Body of pancreas (tissue), 4 donors: ENCODE measurements around the gene CEP19. TPM values are rescaled to one million over a fixed set of nuclear protein-coding genes. Genes with fewer than 3 reads are reported as not detected.

Experiments used
- ATAC-seq: fragments of 150-250 bp; one replicate; pipeline ENCODE4 v1.9.1; 2016
- DNase-seq, 4 donors: peaks; one replicate each; pipeline ENCODE4 v3.0.0-alpha.2; 2019
- H3K27ac ChIP-seq, 4 donors: fragments of 200-600 bp; sonication (generic); 1 replicate in 3 of 4; 2 replicates in 1 of 4; pipeline versions ENCODE4 v1.5.1 to v1.6.1; 2016 to 2019; ENCODE audit warnings: mild to moderate bottlenecking in 1 of 4, mixed read lengths in 1 of 4, moderate library complexity in 1 of 4
- H3K27me3 ChIP-seq, 2 donors: fragments of 200-600 bp; sonication (generic); one replicate each; pipeline ENCODE4 v1.6.0; 2016; ENCODE audit warnings: mild to moderate bottlenecking in 1 of 2
- H3K36me3 ChIP-seq, 2 donors: fragments of 200-600 bp; sonication (generic); replicated peaks in 1 of 2; 2 replicates each; pipeline ENCODE4 v1.5.1; 2016; ENCODE audit warnings: low read depth in 2 of 2; ENCODE audit not compliant: insufficient read depth in 1 of 2
- H3K4me1 ChIP-seq: fragments of 200-600 bp; sonication (generic); one replicate; pipeline ENCODE4 v1.6.0; 2016
- H3K4me3 ChIP-seq, 2 donors: fragments of 200-600 bp; sonication (generic); 1 replicate in 1 of 2; 2 replicates in 1 of 2; pipeline ENCODE4 v1.5.1; 2016 to 2019
- H3K9me3 ChIP-seq, 3 donors: fragments of 200-600 bp; sonication (generic); 1 replicate in 2 of 3; 2 replicates in 1 of 3; pipeline ENCODE4 v1.5.1; 2016
- CTCF ChIP-seq, 7 experiments: fragments of 450-650 bp in 4 of 7; fragments of 200-600 bp in 3 of 7; sonication (generic) in 3 of 7; IDR thresholded peaks; one replicate each; pipeline ENCODE4 v1.5.1; 2016 to 2019; ENCODE audit warnings: antibody characterized with exemption in 7 of 7
- POLR2A ChIP-seq, 3 donors: fragments of 450-650 bp; IDR thresholded peaks; one replicate each; pipeline ENCODE4 v1.6.1; 2016; ENCODE audit warnings: antibody characterized with exemption in 3 of 3, mild to moderate bottlenecking in 2 of 3
- WGBS, 2 donors: methylation state at CpG; one replicate each; pipeline ENCODE4 v1.1.5; 2017; 5-methylcytosine and 5-hydroxymethylcytosine counted together
- intact Hi-C: fragments of 100-400 bp; cut with DNase I; formaldehyde crosslinking; loops from one replicate; pipeline ENCODE4 v1.15.1; 2023
- total RNA-seq, 2 donors: library from RNA; depleted of rRNA; stranded (reverse); fragments of >200 nt; gene quantifications; one replicate each; pipeline ENCODE4 v1.1.0, GENCODE V29; 2016

CEP19 gene
- total RNA-seq, 2 donors from 2014 or later: 0.78 TPM; not detected in 1

- H3K9me3 ChIP-seq: no peaks in the 10 kb centered on the region
- H3K4me3 ChIP-seq: no peak overlapping the region
Measured at GRCh38 chr3:196684548-196685407, 27.3 kb downstream of the CEP19 start.

DNA sequence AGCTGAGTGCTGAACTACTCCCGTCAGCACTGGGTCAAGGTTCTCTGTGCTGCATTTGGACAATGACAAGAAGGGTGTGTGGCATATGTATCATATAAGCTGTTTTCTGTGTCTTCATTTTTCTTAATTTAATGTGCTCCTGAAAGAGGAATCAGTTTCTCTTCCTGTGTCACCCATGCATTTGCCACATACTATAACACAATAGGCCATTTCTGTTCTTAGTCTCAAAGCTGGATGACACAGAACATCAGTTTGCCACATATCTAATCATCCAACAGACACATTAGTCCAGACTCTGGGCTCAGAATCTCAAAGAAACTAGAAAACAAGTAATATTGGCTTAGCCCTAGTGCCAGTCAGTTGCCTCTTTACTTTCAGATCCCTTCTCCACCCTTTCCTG lies 34.1 kb downstream of the CEP19 start:
- H3K4me1 ChIP-seq: no peaks in the 10 kb centered on the region
- DNase-seq (no peak), ATAC-seq (no peak)
- no peaks in the 10 kb centered on the region for H3K9me3 ChIP-seq
- intact Hi-C loops: no loop called here
- no peak overlapping the region for H3K4me3 ChIP-seq
- TF ChIP-seq CTCF (IDR thresholded peaks at IDR 0.05): no peak
- WGBS, 2 donors: 38 to 47% methylated on average over 1 of the region's 1 CpG
- H3K27ac ChIP-seq: no peak overlapping the region
- H3K36me3 ChIP-seq: no peaks in the 10 kb centered on the region
- H3K27me3 ChIP-seq: no peaks in the 10 kb centered on the region

More at GRCh38 chr3:196684548-196685407, 27.3 kb downstream of the CEP19 start:
- H3K27ac ChIP-seq: no peak overlapping the region
- 24 to 26% methylated on average over 24 of the region's 24 CpGs for WGBS, 2 donors
- no peaks in the 10 kb centered on the region for H3K36me3 ChIP-seq
- peak; percentile 75 for ATAC-seq
- intact Hi-C loops: loop anchor here (5.0 to 10.0 kb wide), 2 partner anchors 77 to 430 kb away; no protein-coding TSS in a partner anchor
- TF ChIP-seq CTCF (IDR thresholded peaks at IDR 0.05): peak; percentile 82 to 88 (median 87)
- no peak for TF ChIP-seq POLR2A (IDR thresholded peaks at IDR 0.05)
- DNase-seq: peak; percentile 55 to 72 (median 65)
- no peaks in the 10 kb centered on the region for H3K27me3 ChIP-seq
- no peaks in the 10 kb centered on the region for H3K4me1 ChIP-seq

- Histone ChIP-seq H3K27ac (no peak overlapping the region), H3K9me3 (no peaks in the 10 kb centered on the region), H3K27me3 (no peaks in the 10 kb centered on the region), H3K36me3 (no peaks in the 10 kb centered on the region), H3K4me1 (no peaks in the 10 kb centered on the region), H3K4me3 (no peak overlapping the region)
- intact Hi-C loops: no loop called here
- DNase-seq (no peak), ATAC-seq (no peak)
- no peak for TF ChIP-seq CTCF (IDR thresholded peaks at IDR 0.05)
- TF ChIP-seq POLR2A (IDR thresholded peaks at IDR 0.05): no peak
- 31 to 57% methylated on average over 1 of the region's 1 CpG for WGBS, 2 donors
Measured at GRCh38 chr3:196677353-196677752, 34.7 kb downstream of the CEP19 start.

DNA sequence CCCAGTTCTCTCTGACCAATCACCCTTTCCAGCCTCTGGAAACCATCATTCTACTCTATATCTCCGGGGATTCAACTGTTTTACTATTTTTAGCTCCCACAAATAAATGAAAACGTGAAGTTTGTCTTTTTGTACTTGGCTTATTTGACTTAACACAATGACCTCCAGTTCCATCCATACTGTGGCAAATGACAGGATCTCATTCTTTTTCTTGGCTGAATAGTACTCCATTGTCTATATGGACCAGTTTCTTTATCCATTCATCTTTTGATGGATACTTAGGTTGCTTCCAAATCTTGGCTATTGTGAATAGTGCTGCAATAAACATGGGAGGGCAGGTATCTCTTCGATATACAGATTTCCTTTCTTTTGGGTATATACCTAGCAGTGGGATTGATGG lies 38.4 kb downstream of the CEP19 start:
- Histone ChIP-seq H3K4me3 (no peak overlapping the region), H3K4me1 (no peaks in the 10 kb centered on the region), H3K36me3 (no peaks in the 10 kb centered on the region), H3K27ac (no peak overlapping the region), H3K27me3 (no peaks in the 10 kb centered on the region), H3K9me3 (no peaks in the 10 kb centered on the region)
- 67 to 72% methylated on average over 3 of the region's 3 CpGs for WGBS, 2 donors
- no peak for TF ChIP-seq CTCF (IDR thresholded peaks at IDR 0.05)
- no peak for TF ChIP-seq POLR2A (IDR thresholded peaks at IDR 0.05)
- ATAC-seq (no peak), DNase-seq (no peak)
- intact Hi-C loops: no loop called here

DNA sequence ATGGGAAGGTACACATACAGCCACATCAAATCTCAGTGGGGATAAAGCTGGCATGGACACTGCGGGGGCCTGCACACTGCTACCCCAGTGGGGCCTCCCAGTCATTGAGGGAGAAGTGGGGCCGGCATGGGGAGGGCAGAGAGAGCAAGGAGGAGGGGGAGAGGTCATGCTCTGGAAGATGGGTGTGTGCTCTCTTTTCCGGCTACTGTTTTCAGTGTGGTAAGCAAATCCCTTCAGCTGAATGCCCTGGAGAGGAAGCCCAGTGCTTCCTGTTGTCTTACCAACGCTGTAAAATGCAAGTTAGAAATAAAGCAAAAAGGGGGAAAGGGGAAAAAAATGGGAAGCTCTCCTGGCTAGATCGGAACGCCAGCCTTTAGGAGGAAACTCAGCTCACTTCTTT lies 41.7 kb downstream of the CEP19 start:
- H3K4me1 ChIP-seq: no peaks in the 10 kb centered on the region
- ATAC-seq (no peak), DNase-seq (no peak)
- no peaks in the 10 kb centered on the region for H3K27me3 ChIP-seq
- intact Hi-C loops: no loop called here
- H3K27ac ChIP-seq: no peak overlapping the region
- no peak overlapping the region for H3K4me3 ChIP-seq
- no peak for TF ChIP-seq POLR2A (IDR thresholded peaks at IDR 0.05)
- TF ChIP-seq CTCF (IDR thresholded peaks at IDR 0.05): no peak
- no peaks in the 10 kb centered on the region for H3K36me3 ChIP-seq
- H3K9me3 ChIP-seq: no peaks in the 10 kb centered on the region
- WGBS, 2 donors: 32 to 33% methylated on average over 6 of the region's 6 CpGs
